B cell (primary cell): Measurements from ENCODE around the gene ZNF532. TPM values are rescaled to one million over a fixed set of nuclear protein-coding genes. Genes with fewer than 3 reads are reported as not detected.

Experiments used
- ATAC-seq: fragments of 200-7000 bp; cut with Tn5 transposase; one replicate; pipeline ENCODE4 v1.10.0; 2021; ENCODE audit warnings: low read depth, mild to moderate bottlenecking, moderate number of reproducible peaks, moderate library complexity
- CTCF ChIA-PET: fragments of 350-600 bp; sonication (Branson Sonifier 250); formaldehyde crosslinking; loops from one replicate; lab custom pipeline; 2021; ENCODE audit warnings: antibody characterized with exemption, inconsistent platforms; lab: Charles Lee
- POLR2A ChIA-PET: fragments of 350-600 bp; sonication (Branson Sonifier 250); formaldehyde crosslinking; loops from one replicate; lab custom pipeline; 2021; ENCODE audit warnings: antibody characterized with exemption; lab: Charles Lee
- DNase-seq: peaks from one replicate; pipeline ENCODE4 v3.0.0; 2013
- H2AFZ ChIP-seq: 2 replicates; pipeline ENCODE4 v1.6.1; 2012; ENCODE audit warnings: mild to moderate bottlenecking, low read depth, low read length; ENCODE audit not compliant: insufficient read depth, poor library complexity, severe bottlenecking
- H3K27ac ChIP-seq, 2 donors: 1 replicate in 1 of 2; 2 replicates in 1 of 2; pipeline ENCODE4 v1.5.1; 2012 to 2013; ENCODE audit warnings: low read length in 2 of 2, mild to moderate bottlenecking in 2 of 2, moderate library complexity in 1 of 2
- H3K27me3 ChIP-seq, 4 experiments: fragments of 200-600 bp in 1 of 4; sonication (generic) in 1 of 4; replicated peaks in 1 of 4; 1 replicate in 2 of 4; 2 replicates in 2 of 4; pipeline versions ENCODE4 v1.6.1 to v1.7.0; 2013 to 2016; ENCODE audit warnings: low read length in 3 of 4, mild to moderate bottlenecking in 2 of 4, mixed read lengths in 1 of 4, moderate library complexity in 1 of 4; ENCODE audit not compliant: insufficient read depth in 4 of 4, control insufficient read depth in 3 of 4; ENCODE audit errors: control extremely low read depth in 1 of 4
- H3K36me3 ChIP-seq, 2 experiments: replicated peaks in 1 of 2; 1 replicate in 1 of 2; 2 replicates in 1 of 2; pipeline versions ENCODE4 v1.6.1 to v1.7.1; 2013; ENCODE audit warnings: low read length in 1 of 2; ENCODE audit not compliant: insufficient read depth in 2 of 2, control insufficient read depth in 1 of 2; ENCODE audit errors: control extremely low read depth in 1 of 2, extremely low read depth in 1 of 2
- H3K4me1 ChIP-seq, 2 donors: fragments of 200-600 bp in 1 of 2; sonication (generic) in 1 of 2; 1 replicate in 1 of 2; 2 replicates in 1 of 2; pipeline versions ENCODE4 v1.5.1 to v1.6.1; 2013 to 2017; ENCODE audit warnings: low read length in 2 of 2; ENCODE audit not compliant: control insufficient read depth in 2 of 2, insufficient read depth in 2 of 2
- H3K4me2 ChIP-seq: replicated peaks from 2 replicates; pipeline ENCODE3; 2012; ENCODE audit warnings: mild to moderate bottlenecking, low read depth, low read length; ENCODE audit not compliant: poor library complexity, severe bottlenecking
- H3K4me3 ChIP-seq, 5 experiments: fragments of 200-600 bp in 1 of 5; sonication (generic) in 1 of 5; 1 replicate in 3 of 5; 2 replicates in 2 of 5; pipeline versions ENCODE4 v1.5.1 to v1.7.0; 2011 to 2016; ENCODE audit warnings: low read length in 4 of 5, mild to moderate bottlenecking in 4 of 5, low read depth in 2 of 5, control low read depth in 1 of 5, moderate library complexity in 1 of 5; ENCODE audit not compliant: insufficient read depth in 1 of 5; ENCODE audit errors: control extremely low read depth in 1 of 5, extremely low read depth in 1 of 5
- H3K79me2 ChIP-seq: fragments of 200-600 bp; sonication (generic); one replicate; pipeline ENCODE4 v1.6.0; 2016; ENCODE audit warnings: low read length; ENCODE audit not compliant: control insufficient read depth, insufficient read depth
- H3K9ac ChIP-seq: fragments of 200-600 bp; sonication (generic); 2 replicates; pipeline ENCODE4 v1.6.1; 2017; ENCODE audit warnings: mild to moderate bottlenecking, low read length, moderate library complexity
- H3K9me3 ChIP-seq, 3 donors: one replicate each; pipeline versions ENCODE4 v1.6.1 to v1.7.1; 2013; ENCODE audit warnings: low read length in 2 of 3; ENCODE audit not compliant: control insufficient read depth in 2 of 3, insufficient read depth in 1 of 3; ENCODE audit errors: control extremely low read depth in 1 of 3
- H4K20me1 ChIP-seq: 2 replicates; pipeline ENCODE4 v1.6.0; 2012; ENCODE audit warnings: mild to moderate bottlenecking, low read length; ENCODE audit not compliant: insufficient read depth, control insufficient read depth, poor library complexity, severe bottlenecking
- H3K27ac Mint-ChIP-seq: one replicate; pipeline ENCODE4 v1.8.0; 2021; ENCODE audit warnings: mixed read lengths
- H3K27me3 Mint-ChIP-seq: one replicate; pipeline ENCODE4 v1.8.0; 2021; ENCODE audit warnings: mixed read lengths
- H3K4me1 Mint-ChIP-seq: one replicate; pipeline ENCODE4 v1.8.0; 2021; ENCODE audit warnings: mixed read lengths
- H3K4me3 Mint-ChIP-seq: one replicate; pipeline ENCODE4 v1.8.0; 2021; ENCODE audit warnings: mixed read lengths
- H3K9me3 Mint-ChIP-seq: one replicate; pipeline ENCODE4 v1.8.0; 2022; ENCODE audit warnings: mixed read lengths; ENCODE audit not compliant: insufficient read depth
- CTCF ChIP-seq: fragments of 200-600 bp; IDR thresholded peaks from one replicate; pipeline ENCODE4 v1.8.0; 2022; ENCODE audit warnings: antibody characterized with exemption, mild to moderate bottlenecking
- EZH2 ChIP-seq: IDR thresholded peaks from 2 replicates; pipeline ENCODE4 v1.6.1; 2012; ENCODE audit warnings: borderline replicate concordance, low read depth, mild to moderate bottlenecking, moderate library complexity, low read length; ENCODE audit not compliant: insufficient read depth, poor library complexity, severe bottlenecking
- WGBS: methylation state at CpG from one replicate; pipeline ENCODE4 v1.1.5; 2013; ENCODE audit warnings: missing lambda C conversion rate; ENCODE audit not compliant: insufficient coverage; 5-methylcytosine and 5-hydroxymethylcytosine counted together
- intact Hi-C: fragments of 100-400 bp; cut with micrococcal nuclease; formaldehyde crosslinking; loops from one replicate; pipeline ENCODE4 v1.10.0; 2022
- polyA plus RNA-seq: library from polyadenylated mRNA; depleted of rRNA; stranded (reverse); fragments of >200 nt; gene quantifications from 2 replicates; pipeline ENCODE4 v1.2.3, GENCODE V29; 2012
- total RNA-seq, 2 donors: library from RNA; stranded (reverse); fragments of 120-200 nt in 1 of 2; gene quantifications; 1 replicate in 1 of 2; 2 replicates in 1 of 2; pipeline versions ENCODE4 v1.2.3 to v1.2.4, GENCODE V29; 2013 to 2022

The ZNF532 gene
- total and polyA plus RNA-seq, 2 donors (not counting 1 experiment from before 2014, with no cell fraction given) = 58.2 to 104 TPM

DNA sequence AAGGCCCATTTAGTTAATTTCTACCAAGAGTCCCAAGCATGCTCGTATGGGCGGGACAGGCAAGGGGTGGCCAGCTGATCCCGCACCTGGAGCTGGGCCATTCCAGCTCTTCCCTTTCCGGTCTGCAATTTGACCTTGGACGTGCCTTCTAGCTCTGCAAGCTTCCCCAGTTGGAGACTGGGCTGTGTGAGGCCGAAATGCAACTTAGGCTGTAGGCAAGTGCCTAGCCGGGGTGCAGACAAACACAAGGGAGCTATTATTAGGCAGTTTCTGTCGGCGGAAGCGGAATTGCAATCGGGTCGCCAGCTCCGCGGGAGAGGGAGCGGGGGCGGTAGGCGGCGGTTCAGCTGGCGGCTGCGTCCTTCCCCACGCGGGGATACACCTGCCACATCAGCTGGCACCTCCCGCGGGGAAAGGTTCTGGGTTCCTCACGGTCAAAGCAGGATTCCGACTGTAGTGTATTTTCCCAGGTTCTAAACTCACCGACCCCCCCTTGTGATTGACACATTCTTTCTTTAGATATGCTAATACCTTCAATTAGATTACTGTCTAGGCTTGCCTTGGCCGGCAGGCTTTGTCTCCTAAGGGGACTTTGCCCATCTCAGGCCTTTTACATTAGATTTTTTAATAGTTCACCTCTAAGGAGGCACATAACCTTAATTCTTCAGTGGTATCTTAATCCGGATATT, 17.1 kb upstream of the ZNF532 start:
- intact Hi-C loops = loop anchor here (5.0 kb wide), 1 partner anchor 35 kb away; no protein-coding TSS in a partner anchor
- no peak overlapping the region for H3K27ac ChIP-seq
- ATAC-seq (peak; percentile 45), DNase-seq (peak; percentile 47)
- no peaks in the 10 kb centered on the region for H3K79me2 ChIP-seq
- H2AFZ ChIP-seq = peak overlapping the region; percentile 68
- H3K4me3 ChIP-seq = peak overlapping the region in 4 of 5 experiments; percentile 28 to 59 (median 53)
- peaks cover 0 to 19% (median 2%) of the 10 kb centered on the region in 4 experiments for H3K27me3 ChIP-seq
- Mint-ChIP-seq H3K4me3 (peak overlapping the region; percentile 87), H3K9me3 (no peaks in the 10 kb centered on the region), H3K4me1 (peaks cover 21% of the 10 kb centered on the region), H3K27ac (peak overlapping the region; percentile 37), H3K27me3 (peaks cover 13% of the 10 kb centered on the region)
- WGBS = 17% methylated on average over 29 of the region's 29 CpGs
- H4K20me1 ChIP-seq = no peaks in the 10 kb centered on the region
- no peak for TF ChIP-seq EZH2
- TF ChIP-seq CTCF = no peak
- H3K9me3 ChIP-seq = peaks cover 0 to 18% (median 0%) of the 10 kb centered on the region in 3 donors
- ChIA-PET POLR2A (interaction anchor here (0.5 kb wide), 1 partner anchor 296 kb away, joined by 7 read pairs; no protein-coding TSS in a partner anchor), CTCF (interaction anchor here (0.8 to 1.1 kb wide), 3 partner anchors 59 to 208 kb away, joined by 3 read pairs; no protein-coding TSS in a partner anchor)
- peaks cover 13 to 18% of the 10 kb centered on the region in 2 donors for H3K4me1 ChIP-seq
- H3K4me2 ChIP-seq = peak overlapping the region; percentile 74
- peak overlapping the region; percentile 52 for H3K9ac ChIP-seq
- no peaks in the 10 kb centered on the region for H3K36me3 ChIP-seq

DNA sequence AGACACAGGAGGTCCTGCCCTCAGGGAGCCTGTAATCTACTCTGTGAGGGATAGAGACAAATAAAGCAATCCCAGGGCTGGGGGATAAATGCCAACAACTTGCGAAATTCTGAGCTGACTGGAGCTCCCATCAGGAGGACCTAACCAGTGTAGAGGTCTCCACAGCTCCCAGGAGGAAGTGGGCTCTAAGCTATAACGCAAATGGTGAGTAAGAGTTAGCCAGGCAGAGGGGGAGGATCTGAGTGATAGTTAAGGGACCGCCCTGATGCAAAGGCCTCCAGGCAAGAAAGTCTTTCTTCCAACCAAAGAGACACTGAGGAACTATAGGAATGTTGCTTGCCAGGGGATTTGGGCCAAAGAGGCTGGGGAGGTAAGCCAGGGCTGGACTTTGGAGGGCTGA, 16.0 kb upstream of the ZNF532 start:
- Histone ChIP-seq H3K9ac (no peak overlapping the region), H2AFZ (no peak overlapping the region), H3K36me3 (no peaks in the 10 kb centered on the region), H3K27me3 (peaks cover 0 to 19% (median 2%) of the 10 kb centered on the region in 4 experiments), H3K79me2 (no peaks in the 10 kb centered on the region), H3K4me2 (no peak overlapping the region), H3K4me1 (peaks cover 13 to 18% of the 10 kb centered on the region in 2 donors), H3K27ac (no peak overlapping the region), H3K9me3 (peaks cover 0 to 18% (median 0%) of the 10 kb centered on the region in 3 donors), H3K4me3 (no peak overlapping the region), H4K20me1 (no peaks in the 10 kb centered on the region)
- Mint-ChIP-seq H3K4me3 (peak overlapping the region; percentile 16), H3K4me1 (peaks cover 21% of the 10 kb centered on the region), H3K27me3 (peaks cover 13% of the 10 kb centered on the region), H3K9me3 (no peaks in the 10 kb centered on the region), H3K27ac (no peak overlapping the region)
- ChIA-PET POLR2A (no interaction called here), CTCF (interaction anchor here (0.8 to 0.9 kb wide), 2 partner anchors 67 to 222 kb away, joined by 3 read pairs; no protein-coding TSS in a partner anchor)
- TF ChIP-seq EZH2 (no peak), CTCF (no peak)
- 86% methylated on average over 2 of the region's 3 CpGs for WGBS
- DNase-seq (no peak), ATAC-seq (no peak)
- intact Hi-C loops = loop anchor here (5.0 kb wide), 1 partner anchor 36 kb away; no protein-coding TSS in a partner anchor
